Right kidney (tissue), 1 donor: ENCODE data around the gene PCSK1.
"Not testable (repeated sequence)": the region's sequence is repeated elsewhere in the genome, so short reads cannot be mapped to it uniquely, and the experiment has no call there.

Source experiments
- DNase-seq: peaks from one replicate; pipeline ENCODE4 v3.0.0-alpha.2; 2016

Gene PCSK1

DNA sequence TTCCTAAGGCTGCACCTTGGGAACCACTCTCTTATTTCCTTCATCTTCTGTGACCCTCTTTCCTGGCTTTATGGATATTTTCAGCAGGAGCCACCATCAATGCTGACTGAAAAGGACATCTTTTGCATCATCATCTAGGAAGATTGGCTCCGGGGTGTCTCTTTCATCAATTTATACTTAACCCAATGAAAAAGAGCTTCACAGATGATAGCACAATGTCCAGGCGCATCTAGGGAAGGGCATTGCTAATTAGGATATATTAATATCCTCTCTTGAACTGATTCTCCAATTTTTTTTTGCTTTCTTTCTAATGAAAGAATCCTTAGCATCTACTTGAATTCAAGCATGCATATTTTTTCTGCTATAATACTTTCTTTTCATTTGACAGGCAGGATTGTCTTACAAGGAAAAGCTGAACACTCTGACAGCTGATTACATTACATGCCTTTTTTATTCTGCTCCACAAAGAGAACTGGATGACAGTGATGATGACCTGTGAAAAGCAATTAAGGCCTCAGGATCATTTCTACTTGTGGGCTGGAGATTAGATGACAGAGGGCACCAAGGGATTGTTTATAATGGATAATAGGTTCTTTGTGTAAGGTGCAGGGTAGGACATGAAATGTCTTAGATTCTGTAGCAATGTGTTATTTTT lies 60.2 kb downstream of the PCSK1 start:
- DNase-seq, result no peak

GRCh38 chr5:96370976-96371375 lies 62.1 kb downstream of the PCSK1 start:
- no peak for DNase-seq

- DNase-seq, result not testable (repeated sequence)
Measured at GRCh38 chr5:96367337-96367736, 65.7 kb downstream of the PCSK1 start.

DNA sequence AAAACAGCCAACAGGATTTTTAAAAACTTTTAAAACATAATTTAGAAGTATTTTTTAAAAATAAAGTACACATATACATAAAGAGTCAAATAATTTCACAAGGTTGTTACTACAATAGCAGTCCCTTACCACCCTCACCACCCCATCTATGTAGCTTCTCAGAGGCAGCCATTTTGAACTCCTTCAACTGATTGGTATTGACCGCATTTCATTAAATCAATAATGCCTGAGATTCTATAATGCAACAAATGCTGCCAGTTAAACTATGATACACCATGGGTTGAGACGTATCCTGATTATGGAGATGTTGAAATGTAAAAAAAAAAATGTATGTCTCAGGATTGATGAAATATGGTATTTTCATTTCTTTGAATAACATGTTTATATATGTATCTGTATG lies 78.8 kb downstream of the PCSK1 start:
- DNase-seq, result no peak

- DNase-seq, result no peak
Measured at GRCh38 chr5:96353220-96353619, 79.8 kb downstream of the PCSK1 start.

- no peak for DNase-seq
Measured at GRCh38 chr5:96350678-96351077, 82.4 kb downstream of the PCSK1 start.

DNA sequence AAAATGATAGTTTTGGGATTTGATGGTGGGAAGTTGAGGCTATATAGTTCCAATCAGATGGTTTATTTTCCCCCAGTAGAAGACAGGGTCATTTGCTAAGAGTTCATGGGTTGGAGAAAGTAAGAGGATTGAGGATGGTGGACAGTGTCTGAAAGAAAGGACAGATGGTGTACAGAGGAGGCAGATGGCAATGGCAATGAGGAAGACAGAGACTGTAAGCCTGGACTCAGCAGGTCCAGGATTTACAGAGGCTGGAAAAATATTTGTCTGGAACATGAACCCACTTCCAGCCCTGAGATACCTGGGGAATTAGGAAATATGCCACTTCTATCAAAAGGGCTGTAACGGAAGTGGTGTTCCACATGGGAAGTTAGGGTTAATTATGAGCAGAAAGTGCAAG lies 84.5 kb downstream of the PCSK1 start:
- DNase-seq, result no peak

DNA sequence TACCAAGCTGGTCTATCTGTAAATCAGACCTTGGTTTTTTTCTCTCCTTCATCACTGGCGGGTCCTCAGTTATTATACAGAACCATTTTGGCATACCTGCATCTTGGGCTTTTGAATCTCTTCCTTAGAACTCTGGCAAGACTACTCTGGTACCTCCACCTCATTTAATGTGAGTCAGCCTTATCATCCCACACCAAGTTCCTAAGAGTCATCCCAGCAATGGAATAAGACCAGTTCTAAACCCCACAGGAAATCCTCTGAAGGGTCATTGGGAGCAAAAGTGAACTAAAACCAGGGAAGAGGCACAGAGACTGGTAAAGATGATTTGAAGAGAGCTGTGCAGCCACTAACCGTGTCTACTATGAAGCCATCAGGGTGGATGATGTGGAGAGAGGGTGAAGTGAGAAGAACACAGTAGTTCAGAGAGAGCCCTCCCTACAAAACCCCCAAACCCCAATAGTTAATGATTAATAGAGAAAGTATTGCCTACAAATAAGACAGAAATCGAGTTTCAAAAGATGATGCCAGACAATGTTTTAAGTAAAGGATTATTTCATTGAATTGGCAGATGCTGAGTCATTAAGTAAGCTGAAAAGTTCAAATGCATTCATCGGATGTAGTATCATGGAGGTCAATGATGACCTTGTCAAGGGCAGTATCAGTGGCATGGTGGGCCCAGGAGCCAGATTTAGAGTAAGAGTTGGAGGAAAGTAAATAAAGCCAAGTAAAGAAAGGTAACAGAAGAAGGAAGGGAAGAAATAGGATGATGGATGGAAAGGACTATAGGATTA lies 85.4 kb downstream of the PCSK1 start:
- DNase-seq, result no peak

DNA sequence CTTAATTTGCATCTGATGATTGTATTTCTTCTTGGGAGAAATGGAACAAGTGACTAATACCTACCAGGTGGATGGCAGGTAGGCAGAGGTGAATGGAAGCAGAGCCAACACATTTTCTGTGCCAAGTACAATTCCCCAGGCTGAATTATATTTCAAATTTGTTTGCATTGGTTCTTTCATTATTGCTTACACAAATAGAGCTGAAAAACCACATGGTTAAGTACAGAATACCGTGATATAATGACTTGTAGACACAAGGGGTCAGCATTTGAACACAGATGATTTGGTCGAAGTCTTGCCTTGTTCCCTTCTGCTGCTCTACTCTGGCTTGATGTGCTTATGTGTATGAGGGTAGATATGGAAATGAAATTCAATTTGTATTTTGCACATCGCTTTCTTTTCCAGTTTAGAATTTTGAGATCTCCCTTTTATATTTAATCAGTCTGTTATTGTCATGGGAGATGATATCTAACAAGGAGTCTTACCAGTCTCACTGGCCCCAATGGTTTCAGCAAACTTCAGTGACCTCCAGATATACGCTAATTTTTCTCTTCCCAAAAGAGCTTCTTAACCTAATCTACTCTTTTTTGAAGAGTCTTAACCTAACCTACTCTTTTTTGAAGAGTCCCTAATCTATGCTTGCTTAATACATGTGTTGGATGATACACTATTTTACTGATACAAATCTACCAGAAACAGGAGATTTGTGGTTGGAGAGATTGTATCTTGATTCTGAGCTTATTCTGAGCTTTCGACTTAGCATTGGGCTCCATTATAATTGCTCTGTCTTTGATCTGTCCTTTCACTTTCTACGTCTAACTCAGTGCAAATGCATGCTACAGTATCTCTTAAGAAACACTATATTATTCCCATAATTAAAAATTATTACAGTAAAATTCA lies 88.1 kb downstream of the PCSK1 start:
- no peak for DNase-seq

- DNase-seq, result no peak
Measured at GRCh38 chr5:96343094-96343493, 90.0 kb downstream of the PCSK1 start.

- DNase-seq, result no peak
Measured at GRCh38 chr5:96342581-96342980, 90.5 kb downstream of the PCSK1 start.
